ENCODE results near the gene PIK3AP1.

Gene PIK3AP1

DNA sequence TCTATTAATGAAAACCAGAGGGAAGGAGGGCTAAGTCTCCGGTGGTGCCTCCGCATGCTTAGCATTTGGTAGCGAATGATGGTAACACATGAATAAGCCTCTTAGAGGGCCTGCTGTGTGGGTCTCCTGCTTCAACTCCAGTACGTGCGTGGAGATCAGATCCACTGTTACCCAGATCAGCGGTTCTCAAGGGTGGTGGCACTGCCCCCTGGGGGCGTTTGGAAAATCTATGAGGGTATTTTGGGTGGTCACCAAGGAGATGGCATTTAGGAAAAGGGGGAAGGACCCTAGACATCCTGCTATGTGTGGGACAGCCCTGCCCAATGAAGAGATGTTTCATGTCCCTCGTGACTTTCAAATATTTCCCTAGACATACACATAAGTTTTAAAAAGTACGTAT lies 76.4 kb downstream of the PIK3AP1 start:
- no peaks in the 10 kb centered on the region for H3K36me3 ChIP-seq (ENCODE audit: low read depth)
- ATAC-seq (ENCODE audit: low read depth) = no peak
- TF ChIP-seq, protein P1, sequence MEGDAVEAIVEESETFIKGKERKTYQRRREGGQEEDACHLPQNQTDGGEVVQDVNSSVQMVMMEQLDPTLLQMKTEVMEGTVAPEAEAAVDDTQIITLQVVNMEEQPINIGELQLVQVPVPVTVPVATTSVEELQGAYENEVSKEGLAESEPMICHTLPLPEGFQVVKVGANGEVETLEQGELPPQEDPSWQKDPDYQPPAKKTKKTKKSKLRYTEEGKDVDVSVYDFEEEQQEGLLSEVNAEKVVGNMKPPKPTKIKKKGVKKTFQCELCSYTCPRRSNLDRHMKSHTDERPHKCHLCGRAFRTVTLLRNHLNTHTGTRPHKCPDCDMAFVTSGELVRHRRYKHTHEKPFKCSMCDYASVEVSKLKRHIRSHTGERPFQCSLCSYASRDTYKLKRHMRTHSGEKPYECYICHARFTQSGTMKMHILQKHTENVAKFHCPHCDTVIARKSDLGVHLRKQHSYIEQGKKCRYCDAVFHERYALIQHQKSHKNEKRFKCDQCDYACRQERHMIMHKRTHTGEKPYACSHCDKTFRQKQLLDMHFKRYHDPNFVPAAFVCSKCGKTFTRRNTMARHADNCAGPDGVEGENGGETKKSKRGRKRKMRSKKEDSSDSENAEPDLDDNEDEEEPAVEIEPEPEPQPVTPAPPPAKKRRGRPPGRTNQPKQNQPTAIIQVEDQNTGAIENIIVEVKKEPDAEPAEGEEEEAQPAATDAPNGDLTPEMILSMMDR (IDR thresholded peaks at IDR 0.05; ENCODE audit: poor library complexity, severe bottlenecking) = no peak
- no peak overlapping the region for H3K27ac ChIP-seq (ENCODE audit: poor library complexity, severe bottlenecking)
- no peaks in the 10 kb centered on the region for H3K27me3 ChIP-seq (ENCODE audit: insufficient read depth, poor library complexity, severe bottlenecking)
- no peaks in the 10 kb centered on the region for H3K4me1 ChIP-seq (ENCODE audit: insufficient read depth, poor library complexity, severe bottlenecking)
- no peaks in the 10 kb centered on the region for H3K9me3 ChIP-seq (ENCODE audit: severe bottlenecking)
- no peak for DNase-seq (ENCODE audit: low spot score)
- H3K4me3 ChIP-seq (ENCODE audit: severe bottlenecking) = no peak overlapping the region

DNA sequence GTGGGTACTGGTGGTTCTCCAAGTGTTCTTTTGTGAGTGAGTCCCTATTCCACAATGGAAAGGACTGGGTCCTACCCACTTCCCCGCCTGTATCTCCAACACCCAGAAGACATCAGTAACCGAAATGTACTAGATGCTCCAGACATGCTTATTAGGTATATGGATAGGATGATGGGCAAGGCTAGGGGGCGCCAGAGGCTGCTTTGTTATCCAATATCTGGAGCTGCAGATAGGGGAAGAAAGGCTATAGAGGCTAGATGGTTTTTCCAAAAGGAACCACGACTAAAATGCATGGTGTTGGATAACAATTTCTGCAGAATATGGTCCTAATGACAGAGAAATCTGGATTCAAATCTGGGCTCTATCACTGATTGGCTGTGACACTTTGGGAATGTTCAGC lies 77.3 kb downstream of the PIK3AP1 start:
- no peaks in the 10 kb centered on the region for H3K9me3 ChIP-seq (ENCODE audit: severe bottlenecking)
- H3K4me1 ChIP-seq (ENCODE audit: insufficient read depth, poor library complexity, severe bottlenecking) = no peaks in the 10 kb centered on the region
- DNase-seq (ENCODE audit: low spot score) = no peak
- TF ChIP-seq, protein P1 (IDR thresholded peaks at IDR 0.05; ENCODE audit: poor library complexity, severe bottlenecking) = no peak
- H3K36me3 ChIP-seq (ENCODE audit: low read depth) = no peaks in the 10 kb centered on the region
- ATAC-seq (ENCODE audit: low read depth) = no peak
- H3K4me3 ChIP-seq (ENCODE audit: severe bottlenecking) = no peak overlapping the region
- no peak overlapping the region for H3K27ac ChIP-seq (ENCODE audit: poor library complexity, severe bottlenecking)
- no peaks in the 10 kb centered on the region for H3K27me3 ChIP-seq (ENCODE audit: insufficient read depth, poor library complexity, severe bottlenecking)

DNA sequence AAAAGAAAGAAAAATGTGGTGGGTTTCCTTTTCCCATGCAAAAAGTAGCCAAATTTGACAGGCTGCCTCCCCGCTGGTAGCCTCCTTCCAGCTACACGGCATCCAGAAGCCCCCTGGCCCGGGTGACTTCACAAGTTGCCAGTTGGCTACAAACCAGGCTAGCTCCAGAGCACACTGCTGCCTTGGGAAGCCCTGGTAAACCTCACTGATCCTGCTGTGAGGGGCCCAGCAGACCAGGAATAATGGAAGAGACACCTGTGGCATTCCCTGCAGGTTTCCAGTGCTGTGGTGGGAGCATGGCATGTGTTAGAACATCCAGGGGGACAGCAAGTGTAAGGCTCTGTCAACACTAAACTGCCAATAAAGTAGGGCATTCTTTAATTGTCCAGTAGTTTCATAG lies 77.8 kb downstream of the PIK3AP1 start:
- H3K9me3 ChIP-seq (ENCODE audit: severe bottlenecking) = no peaks in the 10 kb centered on the region
- DNase-seq (ENCODE audit: low spot score) (no peak), ATAC-seq (ENCODE audit: low read depth) (no peak)
- no peak overlapping the region for H3K27ac ChIP-seq (ENCODE audit: poor library complexity, severe bottlenecking)
- TF ChIP-seq, protein P1 (IDR thresholded peaks at IDR 0.05; ENCODE audit: poor library complexity, severe bottlenecking) = no peak
- H3K27me3 ChIP-seq (ENCODE audit: insufficient read depth, poor library complexity, severe bottlenecking) = no peaks in the 10 kb centered on the region
- H3K4me3 ChIP-seq (ENCODE audit: severe bottlenecking) = no peak overlapping the region
- no peaks in the 10 kb centered on the region for H3K4me1 ChIP-seq (ENCODE audit: insufficient read depth, poor library complexity, severe bottlenecking)
- H3K36me3 ChIP-seq (ENCODE audit: low read depth) = no peaks in the 10 kb centered on the region

DNA sequence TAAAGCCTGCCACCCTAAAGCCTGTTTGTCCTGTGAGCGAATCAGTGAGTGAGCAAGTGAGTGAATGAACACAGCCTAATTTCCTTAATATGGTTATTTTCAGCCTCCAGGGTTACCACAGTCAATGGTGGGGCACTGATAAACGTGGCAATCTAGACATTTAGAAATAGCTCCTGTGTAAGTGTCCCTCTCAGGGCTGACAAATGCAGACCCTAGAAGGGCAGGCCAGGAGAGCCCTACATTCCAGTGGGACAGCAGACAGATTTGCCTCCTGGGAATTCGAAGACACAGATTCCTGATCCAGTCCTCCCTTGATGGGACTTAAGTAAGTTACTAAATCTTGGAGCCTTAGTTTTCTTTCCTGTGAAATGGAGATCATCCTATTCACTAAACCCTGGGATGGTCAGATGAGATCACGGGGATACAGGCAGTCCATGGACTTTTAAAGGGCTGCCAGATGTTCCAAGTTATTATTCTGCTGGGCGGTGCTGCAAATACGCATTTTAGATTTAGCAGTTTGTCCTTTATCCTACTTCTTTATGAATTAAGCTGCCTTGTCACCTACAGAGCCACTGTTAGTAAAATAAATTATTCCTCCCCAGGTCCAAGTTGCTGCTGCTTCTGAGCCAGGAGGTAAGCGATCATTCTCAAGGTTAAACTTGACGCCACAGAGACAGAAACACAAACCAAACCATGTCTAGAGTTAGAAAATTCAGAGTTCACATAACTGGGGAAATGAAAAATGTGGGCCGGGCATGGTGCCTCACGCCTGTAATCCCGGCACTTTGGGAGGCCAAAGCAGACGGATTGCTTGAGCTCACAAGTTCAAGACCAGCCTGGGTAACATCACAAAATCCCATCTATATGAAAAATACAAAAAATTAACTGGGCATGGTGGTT lies 78.7 kb downstream of the PIK3AP1 start:
- DNase-seq (ENCODE audit: low spot score) (no peak), ATAC-seq (ENCODE audit: low read depth) (no peak)
- H3K27ac ChIP-seq (ENCODE audit: poor library complexity, severe bottlenecking) = no peak overlapping the region
- no peaks in the 10 kb centered on the region for H3K27me3 ChIP-seq (ENCODE audit: insufficient read depth, poor library complexity, severe bottlenecking)
- TF ChIP-seq, protein P1 (IDR thresholded peaks at IDR 0.05; ENCODE audit: poor library complexity, severe bottlenecking) = no peak
- no peaks in the 10 kb centered on the region for H3K9me3 ChIP-seq (ENCODE audit: severe bottlenecking)
- no peak overlapping the region for H3K4me3 ChIP-seq (ENCODE audit: severe bottlenecking)
- no peaks in the 10 kb centered on the region for H3K4me1 ChIP-seq (ENCODE audit: insufficient read depth, poor library complexity, severe bottlenecking)
- H3K36me3 ChIP-seq (ENCODE audit: low read depth) = no peaks in the 10 kb centered on the region

DNA sequence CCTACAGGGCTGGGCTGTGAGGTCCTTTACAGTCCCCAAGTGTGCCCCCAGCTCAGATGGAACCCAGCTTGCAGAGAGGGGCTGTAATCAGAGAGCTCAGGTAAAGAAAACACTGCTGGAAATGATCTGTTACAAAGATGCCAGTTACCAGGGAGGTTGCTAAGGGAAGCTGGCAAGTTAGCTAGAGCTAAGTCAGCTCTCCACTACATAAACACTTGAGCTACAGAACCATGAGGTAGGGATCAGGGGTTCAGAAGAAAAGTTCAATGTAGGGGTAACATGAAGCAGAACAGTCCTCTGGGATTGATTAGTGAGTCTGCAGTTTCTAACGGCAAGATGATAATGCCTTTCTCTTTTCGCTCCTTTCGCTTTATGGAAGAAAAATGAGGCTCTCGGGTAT lies 80.4 kb downstream of the PIK3AP1 start:
- Histone ChIP-seq H3K27me3 (ENCODE audit: insufficient read depth, poor library complexity, severe bottlenecking) (no peaks in the 10 kb centered on the region), H3K27ac (ENCODE audit: poor library complexity, severe bottlenecking) (no peak overlapping the region), H3K9me3 (ENCODE audit: severe bottlenecking) (no peaks in the 10 kb centered on the region), H3K4me3 (ENCODE audit: severe bottlenecking) (no peak overlapping the region), H3K36me3 (ENCODE audit: low read depth) (no peaks in the 10 kb centered on the region), H3K4me1 (ENCODE audit: insufficient read depth, poor library complexity, severe bottlenecking) (no peaks in the 10 kb centered on the region)
- TF ChIP-seq, protein P1 (IDR thresholded peaks at IDR 0.05; ENCODE audit: poor library complexity, severe bottlenecking) = no peak
- DNase-seq (ENCODE audit: low spot score) (no peak), ATAC-seq (ENCODE audit: low read depth) (no peak)
